Endothelial cell of umbilical vein (primary cell): ENCODE data around the gene NRXN3.

ENCODE experiments used
- CTCF ChIP-seq, 2 donors: IDR thresholded peaks; 1 replicate in 1 of 2; 2 replicates in 1 of 2; pipeline ENCODE4 v1.5.1; 2011; ENCODE audit warnings: low read length in 2 of 2, mild to moderate bottlenecking in 2 of 2, moderate library complexity in 2 of 2, control low read depth in 1 of 2, inconsistent platforms in 1 of 2, low read depth in 1 of 2; ENCODE audit not compliant: insufficient read depth in 1 of 2; ENCODE audit errors: extremely low read depth in 1 of 2
- EZH2 ChIP-seq: IDR thresholded peaks from 2 replicates; pipeline ENCODE4 v1.6.1; 2012; ENCODE audit warnings: borderline replicate concordance, low read depth, mild to moderate bottlenecking, moderate library complexity, low read length, inconsistent platforms; ENCODE audit not compliant: severe bottlenecking
- FOS ChIP-seq: IDR thresholded peaks from 2 replicates; pipeline ENCODE4 v1.6.1; 2011; ENCODE audit warnings: mild to moderate bottlenecking, low read length, moderate library complexity, borderline replicate concordance; ENCODE audit not compliant: insufficient read depth
- GATA2 ChIP-seq: IDR thresholded peaks from 2 replicates; pipeline ENCODE4 v1.7.0; 2011; ENCODE audit warnings: low read depth, mild to moderate bottlenecking, moderate library complexity, mixed read lengths, low read length; ENCODE audit not compliant: insufficient read length, insufficient read depth
- MAX ChIP-seq: IDR thresholded peaks from 2 replicates; pipeline ENCODE4 v1.6.1; 2011; ENCODE audit not compliant: insufficient read depth, insufficient read length
- MYC ChIP-seq: IDR thresholded peaks from one replicate; pipeline ENCODE4 v1.6.1; 2011; ENCODE audit warnings: mild to moderate bottlenecking, low read depth, low read length
- POLR2A ChIP-seq: IDR thresholded peaks from 2 replicates; pipeline ENCODE4 v1.6.1; 2012; ENCODE audit warnings: low read depth, mild to moderate bottlenecking, control low read depth, low read length
- POLR2AphosphoS5 ChIP-seq: IDR thresholded peaks from 2 replicates; pipeline ENCODE4 v1.6.1; 2012; ENCODE audit warnings: low read depth, mild to moderate bottlenecking, control low read depth, low read length, moderate library complexity; ENCODE audit not compliant: insufficient read depth

DNA sequence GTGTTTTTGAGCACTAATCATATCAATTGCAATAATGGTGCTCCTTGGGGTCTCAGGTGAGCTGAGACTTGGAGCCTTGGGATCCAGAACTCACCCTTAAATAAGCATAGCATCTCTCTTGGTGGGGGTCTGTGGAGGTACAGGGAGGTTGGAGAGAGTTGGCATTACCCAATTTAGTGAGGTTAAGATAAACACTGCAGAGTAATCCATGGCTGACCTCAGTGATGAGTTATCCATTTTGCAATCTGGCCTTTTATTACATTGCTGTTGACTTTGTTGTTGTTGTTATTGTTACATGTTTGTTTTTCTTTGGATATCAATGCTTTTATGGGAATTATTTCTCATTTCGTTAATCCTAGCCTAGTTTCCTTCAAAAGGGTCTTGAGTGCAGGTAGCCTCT lies 373.3 kb downstream of the NRXN3 start:
- TF ChIP-seq CTCF (IDR thresholded peaks at IDR 0.05; ENCODE audit: extremely low read depth in 1 of 2, insufficient read depth in 1 of 2, low read depth in 1 of 2, low read length in 2 of 2) = no peak
- TF ChIP-seq POLR2A = no peak
- no peak for TF ChIP-seq EZH2
- no peak for TF ChIP-seq POLR2AphosphoS5
- no peak for TF ChIP-seq MAX
- no peak for TF ChIP-seq MYC
- TF ChIP-seq GATA2 = no peak
- TF ChIP-seq FOS = no peak
